Activated naive CD4-positive, alpha-beta T cell treated with Interleukin-2 at 50 U/mL for 16 hours (primary cell): ENCODE data around the gene PNMT.

Experiments
- DNase-seq: peaks from one replicate; pipeline ENCODE4 v3.0.0-alpha.2; 2020

PNMT gene

DNA sequence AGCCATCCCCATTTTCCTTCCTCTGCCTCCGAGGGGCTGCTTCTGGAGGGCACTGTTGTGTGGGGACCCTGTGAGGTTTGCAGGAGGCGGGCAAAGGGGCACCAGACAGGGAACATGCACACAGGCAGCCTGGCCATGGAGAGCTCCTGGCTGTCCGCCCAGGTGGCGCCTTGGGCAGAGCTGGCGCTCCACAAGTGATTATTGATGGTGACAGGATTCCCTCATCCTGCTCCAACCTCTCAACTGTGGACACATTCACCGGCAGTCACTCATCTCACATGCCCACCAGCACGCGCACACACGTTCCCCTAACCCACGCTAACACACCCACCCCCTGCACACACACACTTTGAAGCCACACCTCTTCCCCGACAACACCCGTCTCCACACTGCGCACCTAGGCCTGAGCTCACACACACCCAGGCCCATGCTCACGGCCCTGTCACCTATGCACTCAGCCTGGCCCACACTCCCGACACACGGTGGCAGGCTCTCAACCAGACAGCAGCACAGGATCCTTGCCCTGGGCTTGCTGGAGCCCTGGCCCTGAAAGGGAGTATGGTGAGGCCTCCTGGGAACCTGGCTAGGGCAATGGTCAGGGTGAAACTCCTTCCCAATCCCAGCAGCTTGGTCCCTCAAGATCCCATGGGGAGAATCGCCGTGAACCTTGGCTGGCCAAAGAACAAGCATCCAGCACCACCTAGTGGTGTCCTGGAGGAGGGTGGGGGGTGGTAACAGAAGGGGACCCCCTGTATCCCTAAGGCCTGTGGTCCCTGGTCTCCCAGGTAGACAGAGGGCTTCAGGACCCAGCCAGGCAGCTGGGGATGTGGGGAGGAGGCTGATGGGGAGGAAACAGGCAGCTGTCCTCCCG lies 3.6 kb downstream of the PNMT start:
- DNase-seq: no peak

DNA sequence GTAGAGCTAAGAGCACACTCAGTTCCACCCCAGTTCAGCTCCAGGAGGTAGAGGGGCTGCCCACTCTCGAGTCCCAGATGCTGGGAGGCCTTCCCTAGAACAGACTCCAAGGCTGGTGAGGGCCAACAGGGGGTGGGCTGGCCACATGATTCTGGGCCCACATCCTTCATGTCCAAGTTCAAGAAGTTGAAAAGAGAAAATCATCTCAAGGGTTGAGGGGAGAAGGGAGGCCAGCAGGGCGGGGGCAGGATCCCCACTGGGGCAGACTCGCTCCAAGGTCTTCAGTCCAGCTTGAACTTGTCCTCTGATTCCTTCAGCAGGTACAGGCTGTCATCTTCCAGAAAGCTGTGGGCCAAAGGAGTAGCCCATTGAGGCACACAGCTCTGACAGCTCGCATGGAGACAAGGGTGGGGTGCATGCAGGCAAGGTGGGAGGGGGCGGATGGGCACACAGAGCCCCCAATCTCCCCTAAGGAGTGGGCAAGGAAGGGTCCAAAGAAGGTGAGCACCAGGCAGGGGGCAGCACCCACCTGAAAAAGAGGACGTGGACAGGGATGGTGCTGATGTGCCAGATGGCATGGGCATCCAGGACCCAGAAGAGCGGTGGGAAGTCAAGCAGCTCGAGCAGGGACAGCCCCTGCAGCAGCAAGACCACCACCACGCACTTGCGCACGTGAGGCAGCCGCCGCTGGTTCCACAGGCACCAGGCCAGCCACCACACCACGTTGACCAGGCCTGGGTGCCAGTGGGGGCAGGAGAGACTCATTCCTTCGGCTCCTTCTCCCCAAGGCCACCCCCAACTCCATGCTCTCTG lies 4.5 kb downstream of the PNMT start:
- DNase-seq: no peak

DNA sequence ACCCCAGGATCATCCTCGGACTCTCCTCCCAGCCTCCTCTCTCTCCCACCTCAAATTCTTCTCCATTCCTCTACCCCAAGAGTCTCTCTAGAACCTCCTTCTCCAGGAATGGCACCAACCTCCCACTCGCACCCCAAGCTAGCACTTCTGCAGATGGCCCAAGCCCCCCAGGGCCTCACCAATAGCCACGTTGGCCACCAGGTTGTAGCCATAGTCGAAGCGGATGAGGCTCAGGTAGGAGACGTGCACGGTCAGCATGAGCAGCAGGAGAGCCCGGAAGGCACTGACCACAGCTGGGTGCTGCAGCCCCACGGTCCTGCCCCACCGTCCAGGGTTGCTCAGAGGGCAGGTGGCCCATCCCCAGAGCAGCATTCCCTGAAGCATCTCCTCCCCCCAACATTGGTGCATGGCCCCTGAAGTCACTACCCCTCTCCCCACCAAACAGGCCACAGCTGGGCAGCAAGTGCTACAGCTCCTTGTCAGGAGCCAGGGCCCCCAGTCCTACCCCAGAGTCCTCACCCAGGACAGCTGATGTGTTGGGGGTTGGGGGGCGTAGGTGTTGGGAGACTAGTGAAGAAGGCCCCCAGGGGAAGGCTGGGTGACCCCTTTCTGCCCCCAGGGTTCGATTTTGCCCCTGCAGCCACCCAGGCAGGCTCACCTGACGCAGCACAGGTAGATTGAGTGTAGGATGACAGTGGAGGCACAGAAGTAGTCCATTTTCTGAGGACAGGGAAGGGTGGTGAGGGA lies 5.3 kb downstream of the PNMT start:
- DNase-seq: no peak

DNA sequence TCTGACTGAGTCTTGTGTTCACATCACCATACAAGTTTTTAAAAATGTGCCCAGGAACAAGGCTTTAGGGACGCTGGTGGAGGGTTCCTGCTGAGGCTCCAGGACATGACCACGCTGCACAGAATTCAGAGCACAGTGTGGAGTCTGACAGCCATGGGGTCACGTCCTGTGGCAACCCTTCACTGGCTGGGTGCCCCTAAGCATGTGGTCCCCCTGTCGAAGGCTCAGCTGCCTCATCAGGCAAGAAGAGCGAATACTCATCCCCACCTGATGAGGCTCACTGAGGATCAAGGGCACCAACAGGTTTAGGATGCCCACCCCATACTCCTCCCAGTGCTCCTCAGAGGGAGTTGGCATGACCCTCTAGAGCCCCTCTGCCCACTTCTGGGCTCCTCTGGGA lies 5.9 kb downstream of the PNMT start:
- no peak for DNase-seq

DNA sequence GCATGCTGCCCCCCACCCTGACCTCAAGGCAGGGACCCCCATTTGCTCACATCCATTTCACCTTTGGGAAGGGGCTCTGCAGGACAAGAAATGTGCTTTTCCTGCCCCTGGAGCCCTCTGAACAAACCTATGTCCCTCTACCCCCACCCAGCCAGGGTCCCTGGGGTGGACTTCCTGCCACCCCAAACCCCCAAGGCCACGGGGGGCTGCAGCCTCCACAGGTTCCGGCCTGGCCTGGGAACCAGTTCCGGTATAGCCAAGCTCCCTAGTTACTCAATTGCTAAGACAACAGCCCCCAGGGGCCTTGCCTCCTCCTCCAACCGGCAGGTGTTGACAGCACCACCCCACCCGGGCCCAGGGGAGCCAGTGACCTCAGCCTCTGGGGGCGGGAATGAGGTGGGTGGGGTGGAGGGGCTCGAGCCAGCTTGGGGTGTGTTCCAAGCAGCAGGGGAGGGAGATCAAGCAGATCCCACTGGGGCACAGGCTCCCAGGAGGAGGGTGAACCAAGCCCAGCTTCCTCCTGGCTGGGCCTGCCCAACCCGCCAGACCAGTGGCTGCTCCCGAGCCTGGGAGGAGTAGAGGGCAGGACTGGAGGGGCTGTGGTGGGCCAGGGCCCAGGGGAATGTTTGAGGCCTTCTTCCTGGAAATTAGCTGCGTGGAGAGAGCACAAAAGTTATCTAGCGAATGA lies 6.6 kb downstream of the PNMT start:
- DNase-seq: no peak

DNA sequence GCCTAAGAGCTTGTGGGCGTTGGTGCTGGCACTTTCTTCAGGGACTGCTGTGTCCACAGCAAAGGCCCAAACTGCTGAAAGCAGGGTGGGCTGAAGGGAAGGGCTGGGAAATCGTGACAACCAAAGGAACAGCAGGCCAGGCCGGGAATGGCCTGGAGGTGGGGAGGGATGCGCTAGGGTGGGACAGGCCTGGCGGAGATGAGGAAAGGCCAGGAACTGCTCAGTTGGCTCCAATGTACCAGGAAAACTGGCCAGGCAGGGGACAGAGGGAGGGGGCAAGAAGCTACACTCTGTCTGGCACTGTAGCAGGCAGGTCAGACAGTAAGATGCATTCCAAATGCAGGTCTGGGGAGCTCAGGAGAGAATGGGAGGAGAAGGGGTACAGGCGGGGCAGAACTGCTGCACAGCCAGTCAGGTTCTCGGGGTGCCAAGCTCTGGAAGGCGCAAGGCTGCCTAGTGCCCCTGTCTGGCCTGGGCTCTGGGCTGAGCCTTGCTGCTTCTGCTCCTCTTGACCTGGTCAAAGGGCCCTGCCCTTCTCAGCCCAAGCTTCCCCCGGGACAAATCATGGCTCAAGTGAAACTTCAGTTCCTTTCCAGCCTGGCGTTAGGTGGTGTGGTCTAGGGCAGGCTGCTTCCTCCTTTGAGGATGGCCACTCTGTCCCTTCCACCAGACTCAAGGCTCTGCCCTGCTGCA lies 7.3 kb downstream of the PNMT start:
- no peak for DNase-seq

DNA sequence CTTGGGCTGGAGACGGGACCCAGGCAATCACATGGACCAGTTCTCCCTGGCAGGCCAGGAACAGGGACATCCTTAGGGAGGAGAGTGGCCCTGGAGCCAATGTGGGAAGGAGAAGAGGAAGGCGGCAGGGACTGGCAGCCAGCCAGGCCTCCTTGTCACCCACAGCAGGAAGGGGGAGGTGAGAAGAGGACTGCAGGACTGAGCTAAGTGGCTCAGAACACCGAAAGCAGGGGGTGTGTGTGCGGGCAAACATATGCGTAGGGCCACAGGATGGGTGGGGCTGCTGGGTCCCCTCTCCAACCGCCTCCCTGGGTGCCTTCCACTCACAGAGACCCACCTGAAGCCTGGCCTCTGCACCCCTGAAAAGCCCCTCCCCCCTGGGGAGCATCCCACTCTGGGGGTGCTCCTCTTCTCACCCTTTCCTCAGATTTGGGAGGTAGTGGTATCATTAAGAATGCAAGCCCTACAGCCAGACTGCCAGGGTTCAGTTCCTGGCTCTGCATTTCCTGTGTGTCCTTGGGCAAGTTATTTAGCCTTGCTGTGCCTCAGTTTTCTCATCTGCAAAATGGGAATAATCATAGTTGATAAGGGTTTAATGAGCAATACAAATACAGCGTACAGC lies 8.1 kb downstream of the PNMT start:
- DNase-seq: peak; percentile 45

DNA sequence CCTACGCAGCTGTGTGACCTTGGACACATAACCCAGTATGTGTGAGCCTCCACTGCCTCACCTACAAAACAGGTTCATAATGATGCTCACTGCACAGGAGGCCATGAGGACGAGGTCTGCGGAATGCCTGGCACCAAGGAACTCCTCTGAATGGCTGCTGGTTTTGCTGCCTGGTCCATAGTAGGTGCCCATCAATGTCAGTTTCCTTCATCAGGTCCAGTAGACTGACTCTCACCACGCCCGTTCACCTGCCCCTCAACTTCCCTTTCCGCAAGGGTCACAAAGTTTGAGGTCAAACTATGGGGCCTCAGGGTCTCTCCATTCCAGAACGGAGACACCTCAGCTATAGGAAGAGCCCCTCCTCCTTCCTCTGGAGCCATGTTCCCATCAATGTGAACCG lies 8.8 kb downstream of the PNMT start:
- no peak for DNase-seq

DNA sequence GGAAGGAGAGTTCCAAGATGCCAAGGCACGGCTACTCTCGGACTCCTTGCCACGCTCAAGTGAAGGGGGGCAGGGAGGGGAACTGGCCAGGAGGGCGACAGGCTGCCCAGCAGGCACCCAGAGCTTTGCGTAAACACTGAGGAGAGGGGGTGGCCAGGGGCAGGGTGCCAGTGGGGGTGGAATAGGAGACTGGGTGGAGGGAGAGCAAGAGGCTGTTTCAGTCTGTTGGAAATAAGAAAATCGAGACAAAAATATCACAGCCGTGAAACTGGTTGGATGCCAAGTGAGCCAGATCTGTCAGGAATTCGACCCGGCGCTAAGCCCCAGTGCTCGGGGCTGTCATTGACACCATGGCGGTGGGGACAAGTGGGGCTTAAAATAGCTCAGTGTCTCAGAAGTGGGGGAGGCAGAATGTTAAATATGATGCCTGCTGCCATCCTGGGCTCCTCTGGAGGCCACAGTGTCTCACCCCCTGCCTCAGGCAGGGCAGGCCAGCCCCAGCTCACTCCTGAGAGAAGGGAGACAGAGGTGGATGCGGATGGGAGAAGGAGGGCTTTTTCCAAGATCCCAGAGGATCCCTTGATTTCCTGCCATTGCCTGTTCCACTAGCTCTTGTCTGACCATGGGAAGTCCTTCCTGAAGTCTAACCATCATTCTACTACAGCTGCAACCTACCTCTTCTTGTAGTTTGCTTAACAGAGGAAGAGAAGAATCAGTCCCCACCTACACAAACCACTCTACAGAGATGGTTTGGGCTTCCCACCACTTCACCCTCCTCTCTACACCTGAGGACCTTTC lies 9.5 kb downstream of the PNMT start:
- DNase-seq: no peak

DNA sequence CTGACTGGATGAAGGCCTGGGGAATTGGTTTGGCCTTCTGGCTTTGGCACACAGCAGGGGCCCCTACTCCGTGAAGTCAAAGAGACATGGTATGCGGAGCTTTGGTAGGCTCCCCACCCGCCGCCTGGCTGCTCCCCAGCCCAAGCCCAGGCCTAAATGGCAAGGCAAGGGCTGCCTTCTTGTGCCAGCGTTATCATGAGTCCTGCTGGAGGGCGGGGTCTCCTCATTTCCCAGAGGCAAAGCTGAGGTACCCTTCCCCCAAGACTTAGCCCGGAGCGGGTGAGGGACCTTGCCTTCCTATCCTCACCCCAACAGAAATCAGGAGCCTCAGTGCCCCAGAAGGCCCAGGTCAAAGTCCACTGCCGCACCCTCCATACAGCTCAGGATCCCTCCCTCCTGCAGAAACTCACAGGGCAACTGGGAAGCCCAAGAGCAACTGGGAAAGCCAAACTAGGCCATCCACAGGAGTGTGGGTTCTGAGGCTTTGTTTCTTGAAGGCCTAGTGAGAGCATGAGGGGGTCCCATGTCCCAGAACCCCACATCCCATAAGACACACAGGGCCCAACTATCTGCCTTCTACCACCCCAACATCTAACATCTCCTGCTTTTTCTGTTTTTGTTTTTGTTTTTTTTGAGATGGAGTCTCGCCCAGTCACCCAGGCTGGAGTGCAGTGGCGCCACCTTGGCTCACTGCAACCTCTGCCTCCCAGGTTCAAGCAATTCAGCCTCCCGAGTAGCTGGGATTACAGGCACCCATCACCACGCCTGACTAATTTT lies 10.3 kb downstream of the PNMT start:
- DNase-seq: no peak

DNA sequence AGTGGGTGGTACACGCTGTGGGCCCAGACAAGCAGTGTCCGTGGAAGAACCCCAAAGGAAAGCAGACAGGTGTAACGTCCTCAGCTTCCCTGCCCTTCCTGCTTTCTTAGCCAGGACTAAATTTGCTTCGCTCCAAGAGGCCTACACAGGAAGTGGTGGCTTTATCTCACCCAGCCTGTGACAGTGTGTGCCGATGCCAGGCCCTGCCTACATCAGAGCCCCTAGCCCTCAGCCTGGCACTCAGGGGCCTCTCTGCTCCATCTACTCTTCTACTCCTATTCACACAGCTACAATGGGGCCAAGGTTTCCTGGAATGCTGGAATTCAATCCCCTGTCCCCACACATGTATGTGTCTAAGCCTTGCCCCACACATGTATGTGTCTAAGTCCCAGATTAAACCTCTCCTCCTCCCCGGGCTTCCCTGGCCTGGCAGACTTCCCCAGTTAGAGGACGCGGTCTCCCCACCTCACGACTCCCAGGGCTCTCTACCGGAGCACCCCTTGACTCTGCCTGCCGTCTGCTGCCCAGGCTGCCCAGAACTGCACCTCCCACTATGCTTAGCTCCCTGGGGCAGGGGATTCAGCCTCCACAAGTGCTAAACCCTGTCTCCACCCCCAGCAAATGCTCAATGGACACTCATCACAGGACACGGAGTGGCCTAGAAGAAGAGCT lies 11.4 kb downstream of the PNMT start:
- peak; percentile 35 for DNase-seq

DNA sequence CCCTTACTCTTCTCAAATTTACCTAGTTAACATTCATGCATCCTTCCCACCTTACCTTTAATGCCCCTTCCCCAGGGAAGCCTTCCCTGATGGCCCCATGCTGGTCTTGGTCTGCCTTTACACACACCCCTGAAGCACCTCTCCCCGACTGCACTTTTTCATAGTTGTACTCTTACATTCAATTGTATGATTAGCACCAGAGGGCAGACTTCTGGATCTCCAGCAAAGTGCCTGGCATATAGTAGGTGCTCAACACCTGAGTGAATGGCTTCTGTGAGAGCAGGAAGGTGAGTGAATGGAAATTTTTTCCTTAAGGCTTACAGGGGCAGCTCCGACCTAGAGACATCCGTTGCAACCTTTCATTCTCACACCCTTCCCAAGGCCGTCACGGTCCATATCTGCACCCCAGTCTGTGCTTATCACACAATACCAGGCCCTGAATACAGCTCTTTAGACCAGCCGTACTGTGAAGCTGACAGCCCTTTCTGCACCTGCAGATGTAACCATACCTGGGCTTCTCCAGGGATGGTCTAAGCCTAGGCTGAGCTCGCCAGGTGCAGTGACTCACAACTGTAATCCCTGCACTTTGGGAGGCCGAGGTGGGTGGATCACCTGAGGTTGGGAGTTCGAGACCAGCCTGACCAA lies 15.2 kb downstream of the PNMT start:
- no peak for DNase-seq

DNA sequence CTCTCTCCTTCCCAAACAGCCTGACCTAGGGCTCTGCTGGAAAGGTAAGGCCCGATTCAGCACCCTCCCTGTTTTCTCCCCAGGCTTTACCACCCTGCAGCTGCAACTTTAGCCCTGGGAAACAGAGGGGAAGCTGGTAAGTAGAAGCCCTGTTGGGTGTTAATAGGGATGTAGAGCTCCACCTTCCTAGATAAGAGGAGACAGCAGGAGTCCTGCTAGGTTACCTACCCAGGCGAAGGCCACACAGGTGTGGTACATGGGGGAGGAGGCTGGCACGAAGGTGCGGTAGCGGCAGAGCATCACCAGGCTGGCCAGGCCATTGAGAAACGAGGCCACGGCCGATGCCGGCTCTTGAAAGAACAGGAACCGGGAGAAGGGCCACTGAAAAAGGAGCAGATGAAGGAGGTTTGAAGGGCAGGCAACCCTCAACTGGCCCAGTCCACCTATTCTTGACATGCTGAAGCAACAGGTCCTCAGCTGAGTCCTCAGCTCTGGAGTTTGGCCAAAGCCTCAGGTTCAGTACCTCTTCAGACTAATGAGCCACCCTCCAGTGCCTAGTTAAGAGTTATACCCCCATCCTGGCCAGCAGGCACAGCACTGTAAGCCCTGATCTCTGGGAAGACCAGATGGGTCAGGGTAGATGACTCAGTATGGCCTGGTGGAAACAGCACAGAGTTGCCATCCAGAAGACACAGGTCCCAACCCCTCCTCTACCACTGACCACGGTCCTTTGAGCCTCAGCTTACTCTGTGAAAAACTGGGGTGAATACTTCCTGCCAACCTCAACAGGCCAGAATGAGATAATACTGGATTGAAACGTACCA lies 16.3 kb downstream of the PNMT start:
- DNase-seq: no peak

DNA sequence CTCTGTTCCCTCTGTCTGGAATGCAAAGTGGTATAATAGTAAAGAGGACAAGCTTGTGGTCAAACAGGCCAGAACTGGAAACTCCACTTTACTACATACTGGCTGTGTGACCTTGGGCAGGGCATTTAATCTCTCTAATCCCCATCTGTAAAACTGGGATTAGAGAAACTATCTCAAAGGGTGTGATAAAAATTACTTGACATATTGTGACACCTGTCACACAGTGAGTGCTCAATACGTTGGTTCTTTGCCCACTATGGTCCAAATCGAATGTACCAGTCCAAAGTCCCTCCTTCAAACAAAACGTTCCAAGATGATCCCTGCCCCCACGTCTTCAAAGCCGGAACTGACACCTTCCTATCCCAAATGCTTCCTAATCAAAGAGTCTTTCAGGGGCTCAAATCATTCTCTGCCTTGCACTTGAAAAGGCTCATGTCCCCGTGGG lies 18.9 kb downstream of the PNMT start:
- DNase-seq: no peak

DNA sequence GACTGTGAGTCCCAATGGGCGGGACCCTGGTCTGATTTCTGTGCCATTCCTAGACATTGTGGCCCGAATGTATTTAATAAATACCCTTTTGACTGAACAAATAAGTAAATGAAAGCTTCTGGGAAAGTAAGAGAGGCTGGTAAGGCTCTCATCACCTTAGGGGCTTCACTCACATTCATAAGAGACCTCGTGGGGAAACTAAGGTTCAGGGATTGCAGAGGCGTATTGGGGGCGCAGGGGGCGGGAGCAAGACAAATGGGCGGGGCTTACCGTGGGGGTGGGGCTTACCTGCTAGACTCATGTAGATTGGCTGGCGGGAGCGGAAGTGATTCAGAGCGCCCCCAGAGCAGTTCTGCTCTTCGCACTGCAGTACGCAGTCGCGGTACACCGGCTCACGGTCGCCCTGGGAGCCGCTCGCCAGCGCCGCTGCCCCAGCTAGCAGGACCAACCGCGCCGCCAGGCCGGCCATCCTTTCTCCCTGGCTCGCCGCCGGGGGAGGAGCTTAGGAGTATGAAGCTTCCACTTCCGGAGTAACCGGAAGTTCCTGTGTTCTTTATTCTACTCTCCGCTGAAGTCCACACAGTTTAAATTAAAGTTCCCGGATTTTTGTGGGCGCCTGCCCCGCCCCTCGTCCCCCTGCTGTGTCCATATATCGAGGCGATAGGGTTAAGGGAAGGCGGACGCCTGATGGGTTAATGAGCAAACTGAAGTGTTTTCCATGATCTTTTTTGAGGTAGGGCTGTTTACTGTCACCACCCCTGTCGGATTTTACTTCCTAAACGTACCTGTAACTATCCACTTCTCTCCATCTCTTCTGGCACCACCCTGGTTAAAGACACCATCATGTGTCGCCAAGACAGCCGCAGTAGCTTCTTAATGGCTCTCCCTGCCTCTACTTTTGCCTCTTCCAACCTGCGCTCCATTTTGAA lies 19.6 kb downstream of the PNMT start, which contains the start of gene PGAP3:
Gene PGAP3 (minus strand): TSS at position 512 of the 929 bp plus-strand sequence. CDS start 43 bp downstream, at position 469.
- DNase-seq: peak; percentile 82

DNA sequence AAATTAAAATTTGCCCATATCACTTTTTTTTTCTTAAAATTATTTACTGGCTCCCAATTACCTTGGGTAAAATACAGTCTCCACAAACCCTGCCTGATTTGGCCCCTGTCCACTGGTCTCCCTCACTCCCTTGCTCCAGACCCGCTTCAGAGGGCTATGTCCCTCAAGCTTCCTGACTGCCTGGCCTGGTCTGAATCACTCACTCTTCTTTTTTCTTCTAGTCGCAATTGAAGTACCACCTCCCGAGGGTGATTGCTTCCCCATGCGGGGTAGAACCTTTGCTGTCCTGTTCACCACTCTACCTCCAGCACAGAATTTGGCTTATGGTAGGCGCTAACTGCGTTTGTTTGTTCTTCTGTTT lies 20.2 kb downstream of the PNMT start:
- DNase-seq: no peak

DNA sequence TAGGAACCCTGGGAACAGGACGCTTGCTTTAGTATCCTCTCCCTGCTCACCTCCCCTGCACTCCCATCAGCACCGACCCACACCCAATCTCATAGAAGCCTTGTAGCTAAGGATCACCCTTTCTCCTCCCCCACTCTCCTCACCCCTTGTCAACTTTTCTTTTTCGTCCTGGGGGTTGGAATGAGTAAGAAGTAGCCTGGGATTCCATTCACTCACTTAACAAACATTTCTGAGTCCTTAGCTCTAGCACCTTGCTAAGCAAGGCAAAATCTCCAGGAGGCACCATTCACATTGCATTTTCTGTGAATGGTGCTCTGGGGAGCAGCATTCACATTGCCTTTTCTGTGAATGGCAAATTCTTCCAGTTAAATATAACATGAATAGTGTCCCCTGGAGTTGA lies 20.7 kb downstream of the PNMT start:
- DNase-seq: no peak
